Dendritic cell treated with granulocyte-macrophage colony-stimulating factor and Interleukin-4, amounts not matched to agents 40 ng/mL and 50 ng/mL, for 4 days (primary cell): ENCODE results near the gene AFF4.

ENCODE experiments used
- H3K27ac Mint-ChIP-seq: one replicate; pipeline ENCODE4 v1.8.0; 2022; ENCODE audit warnings: mild to moderate bottlenecking, mixed read lengths
- H3K27me3 Mint-ChIP-seq: one replicate; pipeline ENCODE4 v1.8.0; 2022; ENCODE audit warnings: mild to moderate bottlenecking, mixed read lengths
- H3K36me3 Mint-ChIP-seq: one replicate; pipeline ENCODE4 v1.8.0; 2022; ENCODE audit warnings: low read depth, mixed read lengths
- H3K4me1 Mint-ChIP-seq: one replicate; pipeline ENCODE4 v1.8.0; 2022; ENCODE audit warnings: low read depth, mixed read lengths
- H3K4me3 Mint-ChIP-seq: one replicate; pipeline ENCODE4 v1.8.0; 2022; ENCODE audit warnings: mild to moderate bottlenecking, moderate library complexity, mixed read lengths
- H3K9me3 Mint-ChIP-seq: one replicate; pipeline ENCODE4 v1.8.0; 2022; ENCODE audit warnings: mixed read lengths
- intact Hi-C: fragments of 100-400 bp; cut with micrococcal nuclease; formaldehyde crosslinking; loops from one replicate; pipeline ENCODE4 v1.15.0; 2022

Gene AFF4

DNA sequence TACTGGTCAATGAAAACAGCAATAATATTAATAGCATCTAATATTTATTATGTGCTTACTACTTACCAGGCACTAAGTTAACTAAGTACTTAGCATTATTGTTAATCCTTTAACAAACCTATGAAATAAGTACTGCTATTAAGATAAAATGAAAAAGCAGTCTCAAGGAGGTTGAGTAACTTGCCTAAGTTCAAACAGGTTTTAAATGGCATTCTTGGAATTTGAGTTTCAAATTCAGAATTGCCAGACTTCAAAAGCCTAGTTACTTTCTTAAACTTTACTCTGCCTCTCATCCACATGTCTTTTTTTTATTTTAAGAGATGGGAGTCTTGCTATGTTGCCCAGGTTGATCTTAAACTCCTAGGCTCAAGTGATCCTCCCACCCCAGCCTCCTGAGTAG, 73.9 kb downstream of the AFF4 start:
- Mint-ChIP-seq H3K36me3 (peaks cover 86% of the 10 kb centered on the region), H3K4me1 (peaks cover 14% of the 10 kb centered on the region), H3K27ac (no peak overlapping the region), H3K27me3 (no peaks in the 10 kb centered on the region), H3K4me3 (no peak overlapping the region), H3K9me3 (no peaks in the 10 kb centered on the region)
- intact Hi-C loops = no loop called here

GRCh38 chr5:132887283-132887682, 76.2 kb downstream of the AFF4 start:
- H3K4me3 Mint-ChIP-seq = no peak overlapping the region
- peak overlapping the region; percentile 22 for H3K27ac Mint-ChIP-seq
- peaks cover 82% of the 10 kb centered on the region for H3K36me3 Mint-ChIP-seq
- H3K9me3 Mint-ChIP-seq = no peaks in the 10 kb centered on the region
- intact Hi-C loops = no loop called here
- H3K27me3 Mint-ChIP-seq = no peaks in the 10 kb centered on the region
- H3K4me1 Mint-ChIP-seq = peaks cover 23% of the 10 kb centered on the region

GRCh38 chr5:132886064-132886823, 77.2 kb downstream of the AFF4 start:
- Mint-ChIP-seq H3K4me1 (peaks cover 23% of the 10 kb centered on the region), H3K36me3 (peaks cover 83% of the 10 kb centered on the region), H3K9me3 (no peaks in the 10 kb centered on the region), H3K27ac (no peak overlapping the region), H3K4me3 (no peak overlapping the region), H3K27me3 (no peaks in the 10 kb centered on the region)
- intact Hi-C loops = no loop called here

- Mint-ChIP-seq H3K27ac (no peak overlapping the region), H3K9me3 (no peaks in the 10 kb centered on the region), H3K36me3 (peaks cover 84% of the 10 kb centered on the region), H3K4me1 (peaks cover 23% of the 10 kb centered on the region), H3K27me3 (no peaks in the 10 kb centered on the region), H3K4me3 (no peak overlapping the region)
- intact Hi-C loops = loop anchor here (5.0 kb wide), 1 partner anchor 497 kb away; no protein-coding TSS in a partner anchor
Observed at GRCh38 chr5:132884548-132884947, 78.9 kb downstream of the AFF4 start.

GRCh38 chr5:132883261-132883834, 80.1 kb downstream of the AFF4 start:
- H3K36me3 Mint-ChIP-seq = peaks cover 88% of the 10 kb centered on the region
- no peaks in the 10 kb centered on the region for H3K9me3 Mint-ChIP-seq
- H3K27me3 Mint-ChIP-seq = no peaks in the 10 kb centered on the region
- H3K4me1 Mint-ChIP-seq = peaks cover 23% of the 10 kb centered on the region
- no peak overlapping the region for H3K27ac Mint-ChIP-seq
- H3K4me3 Mint-ChIP-seq = no peak overlapping the region
- intact Hi-C loops = loop anchor here (1.0 to 5.0 kb wide), 2 partner anchors 53 to 496 kb away; partner anchors contain the start of gene SHROOM1

GRCh38 chr5:132877938-132878337, 85.5 kb downstream of the AFF4 start:
- intact Hi-C loops = no loop called here
- H3K27ac Mint-ChIP-seq = no peak overlapping the region
- H3K27me3 Mint-ChIP-seq = no peaks in the 10 kb centered on the region
- H3K4me1 Mint-ChIP-seq = no peaks in the 10 kb centered on the region
- H3K9me3 Mint-ChIP-seq = no peaks in the 10 kb centered on the region
- H3K36me3 Mint-ChIP-seq = peaks cover 69% of the 10 kb centered on the region
- H3K4me3 Mint-ChIP-seq = no peak overlapping the region

- intact Hi-C loops = no loop called here
- Mint-ChIP-seq H3K27me3 (no peaks in the 10 kb centered on the region), H3K4me3 (no peak overlapping the region), H3K9me3 (no peaks in the 10 kb centered on the region), H3K27ac (no peak overlapping the region), H3K4me1 (no peaks in the 10 kb centered on the region), H3K36me3 (peaks cover 68% of the 10 kb centered on the region)
Observed at GRCh38 chr5:132877466-132877865, 86.0 kb downstream of the AFF4 start.

DNA sequence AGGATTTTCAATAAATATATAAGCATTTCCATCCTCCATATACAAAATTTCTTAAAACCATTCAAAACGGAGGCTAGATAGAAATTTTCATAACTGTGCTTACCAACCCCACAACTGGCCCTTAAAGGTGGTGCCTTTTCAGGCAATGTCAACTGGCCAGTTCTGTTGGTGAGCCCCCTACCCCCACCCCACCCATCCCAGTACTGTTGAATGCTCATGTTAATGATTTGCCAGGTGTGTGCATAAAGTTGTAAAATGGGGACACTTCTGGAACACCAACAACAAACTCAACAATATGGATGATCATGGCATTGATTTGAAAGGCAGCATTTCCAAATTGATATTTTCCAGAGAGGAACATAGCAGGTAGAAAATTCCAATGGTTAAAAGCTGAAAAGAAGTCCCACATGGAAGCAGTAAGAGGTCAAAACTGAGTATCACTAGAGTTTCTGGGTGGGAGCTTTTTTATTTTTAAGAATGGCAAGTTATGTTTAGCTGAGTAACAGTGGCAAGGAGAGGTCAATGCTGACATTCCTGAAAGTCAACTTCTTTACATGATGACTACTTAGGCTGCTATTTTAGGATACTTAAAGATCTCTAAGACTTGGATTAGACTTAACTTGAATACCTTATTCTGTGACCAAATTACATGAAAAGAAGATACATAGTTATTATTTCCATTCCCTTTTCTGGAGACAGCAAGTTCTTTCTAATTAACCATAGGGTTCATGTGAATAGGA, 87.2 kb downstream of the AFF4 start:
- no peak overlapping the region for H3K4me3 Mint-ChIP-seq
- no peaks in the 10 kb centered on the region for H3K9me3 Mint-ChIP-seq
- no peaks in the 10 kb centered on the region for H3K27me3 Mint-ChIP-seq
- intact Hi-C loops = no loop called here
- H3K36me3 Mint-ChIP-seq = peaks cover 66% of the 10 kb centered on the region
- H3K27ac Mint-ChIP-seq = no peak overlapping the region
- H3K4me1 Mint-ChIP-seq = no peaks in the 10 kb centered on the region

DNA sequence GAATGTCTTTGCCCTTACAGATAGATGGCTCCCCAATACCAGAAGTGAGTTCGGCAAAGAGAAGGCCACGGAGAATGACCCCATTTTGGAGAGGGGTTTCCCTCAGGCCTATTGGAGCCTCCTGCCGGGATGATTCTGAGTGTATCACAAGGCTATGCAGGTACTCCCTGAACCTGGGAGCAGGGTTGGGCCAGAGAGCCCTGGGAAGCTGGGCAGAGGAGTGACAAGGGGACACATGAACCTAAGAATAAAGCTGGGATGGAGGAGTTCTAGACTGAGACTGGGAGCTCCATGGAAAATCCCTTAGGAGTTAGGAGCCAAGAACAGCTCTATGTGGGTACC, 89.5 kb downstream of the AFF4 start:
- Mint-ChIP-seq H3K36me3 (peaks cover 65% of the 10 kb centered on the region), H3K27ac (no peak overlapping the region), H3K27me3 (no peaks in the 10 kb centered on the region), H3K4me3 (no peak overlapping the region), H3K9me3 (no peaks in the 10 kb centered on the region), H3K4me1 (no peaks in the 10 kb centered on the region)
- intact Hi-C loops = no loop called here

- Mint-ChIP-seq H3K4me3 (no peak within 1 kb of the TSS), H3K4me1 (no peaks in the 10 kb centered on the region), H3K27me3 (no peaks in the 10 kb centered on the region), H3K9me3 (no peaks in the 10 kb centered on the region), H3K36me3 (peaks cover 65% of the 10 kb centered on the region), H3K27ac (no peak within 1 kb of the TSS)
- intact Hi-C loops = no loop called here
Observed at GRCh38 chr5:132873119-132873929, 90.1 kb downstream of the AFF4 start, which contains the start of gene LEAP2. TSS of gene LEAP2 (plus strand) at chr5:132873668. CDS start at chr5:132873695, 27 bp downstream.

- Mint-ChIP-seq H3K4me3 (no peak overlapping the region), H3K4me1 (peaks cover 1% of the 10 kb centered on the region), H3K27me3 (no peaks in the 10 kb centered on the region), H3K27ac (no peak overlapping the region), H3K36me3 (peaks cover 65% of the 10 kb centered on the region), H3K9me3 (no peaks in the 10 kb centered on the region)
- intact Hi-C loops = no loop called here
Observed at GRCh38 chr5:132872788-132873118, 90.7 kb downstream of the AFF4 start.

- Mint-ChIP-seq H3K9me3 (no peaks in the 10 kb centered on the region), H3K27me3 (no peaks in the 10 kb centered on the region), H3K27ac (no peak overlapping the region), H3K36me3 (peaks cover 73% of the 10 kb centered on the region), H3K4me1 (peaks cover 9% of the 10 kb centered on the region), H3K4me3 (no peak overlapping the region)
- intact Hi-C loops = no loop called here
Observed at GRCh38 chr5:132871459-132872284, 91.8 kb downstream of the AFF4 start.

GRCh38 chr5:132870801-132871200, 92.6 kb downstream of the AFF4 start:
- intact Hi-C loops = no loop called here
- Mint-ChIP-seq H3K36me3 (peaks cover 78% of the 10 kb centered on the region), H3K27ac (no peak overlapping the region)

More at GRCh38 chr5:132870801-132871200, 92.6 kb downstream of the AFF4 start:
- H3K27me3 Mint-ChIP-seq = no peaks in the 10 kb centered on the region
- H3K4me1 Mint-ChIP-seq = peaks cover 14% of the 10 kb centered on the region
- no peak overlapping the region for H3K4me3 Mint-ChIP-seq
- no peaks in the 10 kb centered on the region for H3K9me3 Mint-ChIP-seq
